ENCODE data around the gene KCNQ2.

Gene KCNQ2

DNA sequence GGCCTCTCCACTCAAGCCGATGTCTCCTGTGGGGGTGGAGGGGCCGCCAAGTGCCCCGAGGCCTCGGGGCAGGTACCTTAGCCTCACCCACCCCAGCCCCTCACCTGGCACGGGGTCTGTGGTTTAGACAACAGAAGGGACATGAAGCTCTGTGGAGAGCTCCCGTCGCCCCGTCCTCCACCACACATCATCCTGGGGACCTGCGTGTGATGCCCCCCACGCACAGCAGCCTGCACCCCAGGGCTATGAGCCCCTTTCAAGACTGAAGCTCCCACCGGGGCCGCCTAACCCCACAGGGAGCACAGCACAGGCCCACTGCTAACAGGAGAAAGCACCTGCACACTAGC lies 8.2 kb downstream of the KCNQ2 start:
- Histone ChIP-seq H3K4me2 (ENCODE audit: low read length) (no peak overlapping the region), H2AFZ (ENCODE audit: low read depth, low read length) (no peak overlapping the region), H3K4me3 (ENCODE audit: low read length) (no peak overlapping the region), H3K9ac (ENCODE audit: low read length) (no peak overlapping the region), H3K79me2 (ENCODE audit: low read length) (no peaks in the 10 kb centered on the region), H4K20me1 (ENCODE audit: insufficient read depth, low read length) (no peaks in the 10 kb centered on the region), H3K9me3 (ENCODE audit: insufficient read depth, low read length) (no peaks in the 10 kb centered on the region), H3K27ac (ENCODE audit: low read length) (no peak overlapping the region), H3K36me3 (replicated peaks; ENCODE audit: low read depth, low read length) (no peaks in the 10 kb centered on the region), H3K27me3 (ENCODE audit: low read depth, low read length) (peaks cover 8% of the 10 kb centered on the region), H3K4me1 (ENCODE audit: low read length) (no peaks in the 10 kb centered on the region)
- TF ChIP-seq CTCF (IDR thresholded peaks at IDR 0.05; ENCODE audit: low read depth, low read length) (no peak), EZH2phosphoT487 (IDR thresholded peaks at IDR 0.05; ENCODE audit: low read depth) (no peak)

- H3K27me3 ChIP-seq (ENCODE audit: low read depth, low read length), result peaks cover 8% of the 10 kb centered on the region
- no peak overlapping the region for H3K4me3 ChIP-seq (ENCODE audit: low read length)
- no peaks in the 10 kb centered on the region for H3K79me2 ChIP-seq (ENCODE audit: low read length)
- H3K36me3 ChIP-seq (replicated peaks; ENCODE audit: low read depth, low read length), result no peaks in the 10 kb centered on the region
- no peaks in the 10 kb centered on the region for H3K4me1 ChIP-seq (ENCODE audit: low read length)
- no peak overlapping the region for H3K9ac ChIP-seq (ENCODE audit: low read length)
- TF ChIP-seq CTCF (IDR thresholded peaks at IDR 0.05; ENCODE audit: low read depth, low read length) (no peak), EZH2phosphoT487 (IDR thresholded peaks at IDR 0.05; ENCODE audit: low read depth) (no peak)
- H3K9me3 ChIP-seq (ENCODE audit: insufficient read depth, low read length), result no peaks in the 10 kb centered on the region
- no peak overlapping the region for H2AFZ ChIP-seq (ENCODE audit: low read depth, low read length)
- no peaks in the 10 kb centered on the region for H4K20me1 ChIP-seq (ENCODE audit: insufficient read depth, low read length)
- no peak overlapping the region for H3K27ac ChIP-seq (ENCODE audit: low read length)
- H3K4me2 ChIP-seq (ENCODE audit: low read length), result no peak overlapping the region
These were observed 8.8 kb downstream of the KCNQ2 start for GRCh38 chr20:63463400-63464288.

GRCh38 chr20:63462244-63462643 lies 10.2 kb downstream of the KCNQ2 start:
- Histone ChIP-seq H3K4me1 (ENCODE audit: low read length) (no peaks in the 10 kb centered on the region), H3K9me3 (ENCODE audit: insufficient read depth, low read length) (no peaks in the 10 kb centered on the region), H3K79me2 (ENCODE audit: low read length) (no peaks in the 10 kb centered on the region), H3K4me2 (ENCODE audit: low read length) (no peak overlapping the region), H4K20me1 (ENCODE audit: insufficient read depth, low read length) (no peaks in the 10 kb centered on the region), H3K4me3 (ENCODE audit: low read length) (no peak overlapping the region), H3K27me3 (ENCODE audit: low read depth, low read length) (peaks cover 8% of the 10 kb centered on the region), H3K9ac (ENCODE audit: low read length) (no peak overlapping the region), H3K36me3 (replicated peaks; ENCODE audit: low read depth, low read length) (no peaks in the 10 kb centered on the region), H3K27ac (ENCODE audit: low read length) (no peak overlapping the region), H2AFZ (ENCODE audit: low read depth, low read length) (no peak overlapping the region)
- no peak for TF ChIP-seq EZH2phosphoT487 (IDR thresholded peaks at IDR 0.05; ENCODE audit: low read depth)
- no peak for TF ChIP-seq CTCF (IDR thresholded peaks at IDR 0.05; ENCODE audit: low read depth, low read length)

GRCh38 chr20:63461104-63461763 lies 11.2 kb downstream of the KCNQ2 start:
- Histone ChIP-seq H4K20me1 (ENCODE audit: insufficient read depth, low read length) (no peaks in the 10 kb centered on the region), H3K79me2 (ENCODE audit: low read length) (no peaks in the 10 kb centered on the region), H3K4me1 (ENCODE audit: low read length) (no peaks in the 10 kb centered on the region), H3K9ac (ENCODE audit: low read length) (no peak overlapping the region), H3K4me3 (ENCODE audit: low read length) (no peak overlapping the region), H3K9me3 (ENCODE audit: insufficient read depth, low read length) (no peaks in the 10 kb centered on the region), H3K27me3 (ENCODE audit: low read depth, low read length) (peaks cover 8% of the 10 kb centered on the region), H3K4me2 (ENCODE audit: low read length) (no peak overlapping the region), H3K36me3 (replicated peaks; ENCODE audit: low read depth, low read length) (no peaks in the 10 kb centered on the region), H3K27ac (ENCODE audit: low read length) (no peak overlapping the region), H2AFZ (ENCODE audit: low read depth, low read length) (no peak overlapping the region)
- TF ChIP-seq CTCF (IDR thresholded peaks at IDR 0.05; ENCODE audit: low read depth, low read length) (no peak), EZH2phosphoT487 (IDR thresholded peaks at IDR 0.05; ENCODE audit: low read depth) (no peak)

All from OCI-LY3 (cell line).